ENCODE data around the gene SQSTM1.

GRCh38 chr5:179806250-179807048 is 14.3 kb upstream of the SQSTM1 start, which contains the start of gene MGAT4B:
- TF ChIP-seq CTCF (IDR thresholded peaks at IDR 0.05) (no peak), POLR2A (IDR thresholded peaks at IDR 0.05) (no peak), POLR2AphosphoS5 (IDR thresholded peaks at IDR 0.05) (peak; percentile 29 to 78 (median 53)), EP300 (IDR thresholded peaks at IDR 0.05) (no peak)
